H1 (cell line): ENCODE data around the gene NHSL2. TPM values are rescaled to one million over a fixed set of nuclear protein-coding genes. Genes with fewer than 3 reads are reported as not detected.

Experiments used
- ATF2 ChIP-seq: IDR thresholded peaks from 2 replicates; pipeline ENCODE4 v1.6.1; 2012; ENCODE audit warnings: low read length, inconsistent platforms
- BACH1 ChIP-seq: IDR thresholded peaks from 2 replicates; pipeline ENCODE4 v1.6.1; 2012; ENCODE audit warnings: low read length, improper control_type of control experiment
- CTBP2 ChIP-seq: IDR thresholded peaks from 2 replicates; pipeline ENCODE4 v1.7.0; 2011; ENCODE audit warnings: borderline replicate concordance, mild to moderate bottlenecking, moderate library complexity, mixed read lengths, low read length; ENCODE audit not compliant: insufficient read depth, insufficient read length
- FOSL1 ChIP-seq: IDR thresholded peaks from 2 replicates; pipeline ENCODE4 v1.6.1; 2011; ENCODE audit warnings: mild to moderate bottlenecking, low read depth, low read length, moderate library complexity; ENCODE audit not compliant: insufficient read depth
- KDM4A ChIP-seq: IDR thresholded peaks from one replicate; pipeline ENCODE4 v1.7.1; 2012; ENCODE audit warnings: low read depth, mild to moderate bottlenecking, moderate library complexity, low read length, inconsistent platforms; ENCODE audit not compliant: severe bottlenecking
- PHF8 ChIP-seq: fragments of 200-600 bp; sonication (generic); conservative IDR thresholded peaks from 2 replicates; pipeline ENCODE4 v1.7.1; 2012; ENCODE audit warnings: low read depth, mild to moderate bottlenecking, inconsistent platforms, low read length, moderate library complexity
- SIRT6 ChIP-seq: IDR thresholded peaks from one replicate; pipeline ENCODE4 v1.7.1; 2012; ENCODE audit warnings: low read length, inconsistent platforms
- SP2 ChIP-seq: IDR thresholded peaks from 2 replicates; pipeline ENCODE4 v1.6.1; 2012; ENCODE audit warnings: mild to moderate bottlenecking, low read length, inconsistent platforms
- TBP ChIP-seq: IDR thresholded peaks from 2 replicates; pipeline ENCODE4 v1.6.1; 2011; ENCODE audit warnings: low read depth, low read length, improper control_type of control experiment
- polyA plus RNA-seq, 7 experiments: library from polyadenylated mRNA; depleted of rRNA in 3 of 7; stranded (reverse) in 5 of 7; unstranded in 2 of 7; fragments of >200 nt in 5 of 7; fragments of 200-250 nt in 2 of 7; gene quantifications; 1 replicate in 5 of 7; 2 replicates in 1 of 7; 4 replicates in 1 of 7; pipeline versions ENCODE4 v1.2.1 to v1.2.3, GENCODE V29; 2011 to 2013; ENCODE audit warnings: missing spikeins in 2 of 7, mixed read lengths in 2 of 7
- total RNA-seq: library from RNA; stranded (reverse); fragmentation: NEBNext Ultra II Directional; extraction: Animal tissue kit (Norgen Biotek cat#: 25700); gene quantifications from 2 replicates; pipeline ENCODE4 v1.2.1, GENCODE V29; 2021

NHSL2 gene
- total and polyA plus RNA-seq, 2 of the 8 experiments (the other 6 are each of a cell fraction or from before 2014, with no cell fraction given): 3.7 to 7.2 TPM

- TF ChIP-seq PHF8 (peak; percentile 75), KDM4A (peak; percentile 34), ATF2 (no peak), BACH1 (peak; percentile 52), TBP (peak; percentile 94), FOSL1 (no peak), SP2 (no peak), CTBP2 (no peak), SIRT6 (no peak)
These were observed 270.8 kb downstream of the NHSL2 start, which contains the start of gene PIN4 (continued) for GRCh38 chrX:72181178-72182125.
